PC-3 (cell line): ENCODE results near the gene HNF4A. TPM values are rescaled to one million over a fixed set of nuclear protein-coding genes. Genes with fewer than 3 reads are reported as not detected.

Source experiments
- ATAC-seq: fragments of 200-7000 bp; cut with Tn5 transposase; 2 replicates; pipeline ENCODE4 v1.9.1; 2020; ENCODE audit warnings: mild to moderate bottlenecking, moderate library complexity
- BruUV-seq: library from RNA; stranded (reverse); fragments of 400-500 nt; replicated peaks from 2 replicates; lab custom pipeline; 2021; lab: Mats Ljungman, UMichigan
- CTCF ChIA-PET: fragments of 300-600 bp; sonication (Branson Sonifier 250); formaldehyde crosslinking; loops from one replicate; lab custom pipeline; 2022; ENCODE audit warnings: antibody characterized with exemption; lab: Charles Lee
- POLR2A ChIA-PET: fragments of 300-600 bp; sonication (Branson Sonifier 250); formaldehyde crosslinking; loops from one replicate; lab custom pipeline; 2022; ENCODE audit warnings: antibody characterized with exemption; ENCODE audit not compliant: unreplicated experiment; lab: Charles Lee
- DNase-seq: peaks from one replicate; pipeline ENCODE4 v3.0.0-alpha.2; 2015
- H2AFZ ChIP-seq: fragments of 300-600 bp; sonication (generic); 2 replicates; pipeline ENCODE4 v1.6.0; 2016; ENCODE audit warnings: antibody characterized with exemption, low read length
- H3F3A ChIP-seq: fragments of 300-600 bp; sonication (generic); one replicate; pipeline ENCODE4 v1.6.0; 2017; ENCODE audit warnings: antibody characterized with exemption, low read length, control low read depth, mild to moderate bottlenecking; ENCODE audit not compliant: unreplicated experiment
- H3K27ac ChIP-seq: fragments of 300-600 bp; sonication (generic); 2 replicates; pipeline ENCODE4 v1.5.1; 2016; ENCODE audit warnings: mild to moderate bottlenecking, low read length
- H3K27me3 ChIP-seq: fragments of 300-600 bp; sonication (generic); 2 replicates; pipeline ENCODE4 v1.6.1; 2016; ENCODE audit warnings: low read length, mixed read lengths
- H3K36me3 ChIP-seq: fragments of 300-600 bp; sonication (generic); 2 replicates; pipeline ENCODE4 v1.6.1; 2016; ENCODE audit warnings: low read depth, mixed run types, low read length, mixed read lengths
- H3K4me1 ChIP-seq: fragments of 300-600 bp; sonication (generic); 2 replicates; pipeline ENCODE4 v1.5.1; 2016; ENCODE audit warnings: low read length; ENCODE audit not compliant: insufficient read depth
- H3K4me2 ChIP-seq: fragments of 300-600 bp; sonication (generic); 2 replicates; pipeline ENCODE4 v1.6.0; 2016; ENCODE audit warnings: low read length
- H3K4me3 ChIP-seq: fragments of 300-600 bp; sonication (generic); 2 replicates; pipeline ENCODE4 v1.5.1; 2016; ENCODE audit warnings: mild to moderate bottlenecking, low read length, mixed read lengths
- H3K79me2 ChIP-seq: fragments of 300-600 bp; sonication (generic); 2 replicates; pipeline ENCODE4 v1.6.1; 2017; ENCODE audit warnings: low read length, mixed read lengths
- H3K9ac ChIP-seq: fragments of 300-600 bp; sonication (generic); 2 replicates; pipeline ENCODE4 v1.6.0; 2016; ENCODE audit warnings: mild to moderate bottlenecking, low read length
- H3K9me2 ChIP-seq: fragments of 300-600 bp; sonication (generic); replicated peaks from 2 replicates; pipeline ENCODE4 v1.6.1; 2016; ENCODE audit warnings: mixed run types, low read length, mixed read lengths
- H3K9me3 ChIP-seq: fragments of 300-600 bp; sonication (generic); 2 replicates; pipeline ENCODE4 v1.6.1; 2016; ENCODE audit warnings: low read length, mixed read lengths
- H4K20me1 ChIP-seq: fragments of 300-600 bp; sonication (generic); 2 replicates; pipeline ENCODE4 v1.6.1; 2016; ENCODE audit warnings: low read length, mixed read lengths
- CTCF ChIP-seq: fragments of 300-600 bp; sonication (generic); conservative IDR thresholded peaks from 2 replicates; pipeline ENCODE4 v1.5.1; 2017; ENCODE audit warnings: antibody characterized with exemption, low read depth, mild to moderate bottlenecking, low read length
- EZH2 ChIP-seq: fragments of 300-600 bp; sonication (generic); IDR thresholded peaks from one replicate; pipeline ENCODE4 v1.6.1; 2017; ENCODE audit warnings: antibody characterized with exemption, mild to moderate bottlenecking, low read length; ENCODE audit not compliant: unreplicated experiment
- EZH2phosphoT487 ChIP-seq: fragments of 300-600 bp; sonication (generic); IDR thresholded peaks from 2 replicates; pipeline ENCODE4 v1.6.1; 2018; ENCODE audit warnings: mild to moderate bottlenecking, antibody characterized with exemption, low read length, borderline replicate concordance
- intact Hi-C: fragments of 100-400 bp; cut with micrococcal nuclease; formaldehyde crosslinking; loops from 2 replicates; pipeline ENCODE4 v1.9.0; 2023
- total RNA-seq: library from RNA; depleted of rRNA; stranded (reverse); fragments of >200 nt; gene quantifications from 2 replicates; pipeline ENCODE4 v1.2.3, GENCODE V29; 2014

HNF4A gene
- total RNA-seq, 1 experiment from 2014 or later: not detected

DNA sequence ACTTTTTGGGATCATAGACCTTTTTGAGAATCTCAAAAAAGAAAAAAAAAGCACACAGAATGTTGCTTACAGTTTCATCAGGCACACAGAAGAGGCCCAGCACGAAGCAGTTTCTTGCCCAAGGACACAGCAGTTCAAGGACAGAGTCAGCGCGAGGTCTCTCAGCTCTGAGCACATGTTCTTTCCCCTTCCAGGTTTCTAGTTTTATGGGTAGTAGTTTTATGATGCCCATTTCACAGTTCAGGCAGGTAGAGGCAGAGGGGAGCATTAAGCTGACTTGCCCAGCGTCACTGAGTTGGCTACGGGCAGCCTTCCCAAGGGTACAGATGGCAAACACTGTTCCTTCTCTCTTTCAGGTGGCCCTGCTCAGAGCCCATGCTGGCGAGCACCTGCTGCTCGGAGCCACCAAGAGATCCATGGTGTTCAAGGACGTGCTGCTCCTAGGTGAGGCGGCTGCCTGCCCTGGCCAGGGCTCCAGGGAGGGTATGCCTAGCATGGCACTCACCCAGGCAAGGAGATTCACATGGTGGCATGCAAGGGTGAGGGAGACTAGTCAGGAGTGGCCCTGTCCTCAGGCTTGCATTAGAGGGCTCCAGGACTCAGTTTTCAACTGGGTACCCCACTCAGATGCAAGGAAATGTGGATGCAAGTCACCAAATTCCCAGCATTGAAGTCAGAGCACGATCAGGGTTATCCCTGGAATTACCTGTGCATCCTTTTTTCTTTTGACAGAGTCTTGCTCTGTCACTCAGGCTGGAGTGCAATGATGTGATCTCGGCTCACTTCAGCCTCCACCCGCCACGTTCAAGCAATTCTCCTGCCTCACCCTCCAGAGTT is 62.8 kb downstream of the HNF4A start:
- Histone ChIP-seq H3F3A (no peaks in the 10 kb centered on the region), H2AFZ (no peak overlapping the region), H3K4me3 (no peak overlapping the region), H3K79me2 (no peaks in the 10 kb centered on the region), H3K27me3 (no peaks in the 10 kb centered on the region), H3K4me1 (peaks cover 6% of the 10 kb centered on the region; the same call in 1 of the 2 replicates), H3K36me3 (no peaks in the 10 kb centered on the region), H3K9me3 (no peaks in the 10 kb centered on the region), H3K9me2 (no peaks in the 10 kb centered on the region), H3K9ac (no peak overlapping the region), H3K27ac (no peak overlapping the region), H4K20me1 (no peaks in the 10 kb centered on the region), H3K4me2 (no peak overlapping the region)
- ATAC-seq: no peak
- intact Hi-C loops: no loop called here
- no TSS peak for BruUV-seq
- TF ChIP-seq EZH2phosphoT487 (no peak), EZH2 (no peak), CTCF (no peak)
- POLR2A ChIA-PET: no interaction called here
- DNase-seq: no peak
- CTCF ChIA-PET: no interaction called here

DNA sequence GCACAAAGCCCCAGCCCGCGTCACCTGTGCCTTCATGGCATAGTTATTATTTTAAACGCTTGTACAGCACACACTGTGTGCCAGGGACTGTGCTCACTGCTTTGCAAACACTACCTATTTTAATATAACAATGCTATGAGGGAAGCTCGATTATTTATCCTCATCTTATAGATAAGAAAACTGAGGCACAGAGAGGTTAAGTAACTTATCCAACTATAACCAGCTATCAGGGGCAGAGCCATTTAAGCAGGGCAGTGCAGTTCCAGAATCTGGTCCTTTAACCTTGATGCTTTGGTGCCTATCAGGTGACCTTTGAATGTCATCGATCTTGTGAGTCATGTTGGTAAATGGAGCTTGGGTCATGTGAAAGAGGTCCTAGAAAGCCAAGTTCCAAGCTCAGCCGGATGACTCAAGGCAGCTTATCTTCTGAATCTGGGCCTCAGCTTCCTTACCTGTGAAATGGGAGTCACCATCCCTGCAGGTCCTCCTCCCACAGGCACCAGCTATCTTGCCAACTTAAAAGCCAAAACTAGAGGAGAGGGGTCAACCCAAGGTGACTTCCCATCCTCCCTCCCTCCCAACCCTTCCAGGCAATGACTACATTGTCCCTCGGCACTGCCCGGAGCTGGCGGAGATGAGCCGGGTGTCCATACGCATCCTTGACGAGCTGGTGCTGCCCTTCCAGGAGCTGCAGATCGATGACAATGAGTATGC is 63.8 kb downstream of the HNF4A start:
- Histone ChIP-seq H3K9me3 (no peaks in the 10 kb centered on the region), H2AFZ (no peak overlapping the region), H3K27me3 (no peaks in the 10 kb centered on the region), H3K9me2 (no peaks in the 10 kb centered on the region), H4K20me1 (no peaks in the 10 kb centered on the region), H3K79me2 (no peaks in the 10 kb centered on the region), H3K36me3 (no peaks in the 10 kb centered on the region), H3K9ac (no peak overlapping the region), H3K27ac (no peak overlapping the region), H3K4me2 (no peak overlapping the region), H3K4me1 (peaks cover 6% of the 10 kb centered on the region; the same call in 1 of the 2 replicates), H3K4me3 (no peak overlapping the region), H3F3A (no peaks in the 10 kb centered on the region)
- TF ChIP-seq CTCF (no peak), EZH2 (no peak), EZH2phosphoT487 (no peak)
- DNase-seq (no peak), ATAC-seq (no peak)
- intact Hi-C loops: no loop called here
- no TSS peak for BruUV-seq
- ChIA-PET POLR2A (no interaction called here), CTCF (no interaction called here)

- ChIA-PET POLR2A (no interaction called here), CTCF (no interaction called here)
- Histone ChIP-seq H3K79me2 (no peaks in the 10 kb centered on the region), H3K9me2 (no peaks in the 10 kb centered on the region), H4K20me1 (no peaks in the 10 kb centered on the region), H3K4me2 (no peak overlapping the region), H3K27ac (no peak overlapping the region), H3K4me1 (peaks cover 6% of the 10 kb centered on the region; the same call in 1 of the 2 replicates), H3K27me3 (no peaks in the 10 kb centered on the region), H3K4me3 (no peak overlapping the region), H3K36me3 (no peaks in the 10 kb centered on the region), H3K9ac (no peak overlapping the region), H3F3A (no peaks in the 10 kb centered on the region), H3K9me3 (no peaks in the 10 kb centered on the region), H2AFZ (no peak overlapping the region)
- TF ChIP-seq EZH2phosphoT487 (no peak), EZH2 (no peak), CTCF (no peak)
- no peak for ATAC-seq
- intact Hi-C loops: no loop called here
- no TSS peak for BruUV-seq
- no peak for DNase-seq
Measured at GRCh38 chr20:44420497-44420896, 65.0 kb downstream of the HNF4A start.
